HK-2 (cell line): ENCODE results near the gene LAIR1.
A peak's percentile ranks its signal among the peaks of the same experiment; 100 is the strongest.
"Not testable (repeated sequence)": the region's sequence is repeated elsewhere in the genome, so short reads cannot be mapped to it uniquely, and the experiment has no call there.

ENCODE experiments used
- DNase-seq: peaks from one replicate; pipeline ENCODE4 v3.0.0-alpha.2; 2018; ENCODE audit not compliant: unreplicated experiment

Gene LAIR1

GRCh38 chr19:54341295-54341694, 23.4 kb downstream of the LAIR1 start:
- no peak for DNase-seq

GRCh38 chr19:54339646-54340358, 24.9 kb downstream of the LAIR1 start:
- DNase-seq = no peak

GRCh38 chr19:54338521-54338920, 26.2 kb downstream of the LAIR1 start:
- no peak for DNase-seq

GRCh38 chr19:54337858-54338230, 26.9 kb downstream of the LAIR1 start:
- DNase-seq = no peak

- DNase-seq = no peak
Measured at GRCh38 chr19:54336893-54337857, 27.6 kb downstream of the LAIR1 start.

GRCh38 chr19:54335979-54336892, 28.5 kb downstream of the LAIR1 start:
- DNase-seq = no peak

GRCh38 chr19:54335164-54335563, 29.6 kb downstream of the LAIR1 start:
- DNase-seq = no peak

- no peak for DNase-seq
Measured at GRCh38 chr19:54333586-54334298, 31.0 kb downstream of the LAIR1 start.

GRCh38 chr19:54332149-54332548, 32.6 kb downstream of the LAIR1 start:
- DNase-seq = no peak

- DNase-seq = no peak
Measured at GRCh38 chr19:54331626-54332025, 33.1 kb downstream of the LAIR1 start.

GRCh38 chr19:54329476-54330165, 35.1 kb downstream of the LAIR1 start:
- DNase-seq = no peak

- DNase-seq = not testable (repeated sequence)
Measured at GRCh38 chr19:54328781-54329180, 36.0 kb downstream of the LAIR1 start.

- no peak for DNase-seq
Measured at GRCh38 chr19:54325631-54326030, 39.1 kb downstream of the LAIR1 start.

GRCh38 chr19:54325194-54325621, 39.5 kb downstream of the LAIR1 start:
- DNase-seq = peak; percentile 21

GRCh38 chr19:54324071-54324470, 40.7 kb downstream of the LAIR1 start:
- no peak for DNase-seq

GRCh38 chr19:54322934-54323333, 41.8 kb downstream of the LAIR1 start:
- not testable (repeated sequence) for DNase-seq

- DNase-seq = not testable (repeated sequence)
Measured at GRCh38 chr19:54322295-54322694, 42.4 kb downstream of the LAIR1 start.

- no peak for DNase-seq
Measured at GRCh38 chr19:54319892-54320670, 44.6 kb downstream of the LAIR1 start.

- DNase-seq = no peak
Measured at GRCh38 chr19:54319049-54319448, 45.7 kb downstream of the LAIR1 start.

GRCh38 chr19:54317965-54318240, 46.8 kb downstream of the LAIR1 start:
- DNase-seq = no peak
